ENCODE data around the gene TMEM164. TPM values are rescaled to one million over a fixed set of nuclear protein-coding genes. Genes with fewer than 3 reads are reported as not detected.

TMEM164 gene
- total RNA-seq, 2 experiments from 2014 or later = 10.9 to 11.5 TPM

DNA sequence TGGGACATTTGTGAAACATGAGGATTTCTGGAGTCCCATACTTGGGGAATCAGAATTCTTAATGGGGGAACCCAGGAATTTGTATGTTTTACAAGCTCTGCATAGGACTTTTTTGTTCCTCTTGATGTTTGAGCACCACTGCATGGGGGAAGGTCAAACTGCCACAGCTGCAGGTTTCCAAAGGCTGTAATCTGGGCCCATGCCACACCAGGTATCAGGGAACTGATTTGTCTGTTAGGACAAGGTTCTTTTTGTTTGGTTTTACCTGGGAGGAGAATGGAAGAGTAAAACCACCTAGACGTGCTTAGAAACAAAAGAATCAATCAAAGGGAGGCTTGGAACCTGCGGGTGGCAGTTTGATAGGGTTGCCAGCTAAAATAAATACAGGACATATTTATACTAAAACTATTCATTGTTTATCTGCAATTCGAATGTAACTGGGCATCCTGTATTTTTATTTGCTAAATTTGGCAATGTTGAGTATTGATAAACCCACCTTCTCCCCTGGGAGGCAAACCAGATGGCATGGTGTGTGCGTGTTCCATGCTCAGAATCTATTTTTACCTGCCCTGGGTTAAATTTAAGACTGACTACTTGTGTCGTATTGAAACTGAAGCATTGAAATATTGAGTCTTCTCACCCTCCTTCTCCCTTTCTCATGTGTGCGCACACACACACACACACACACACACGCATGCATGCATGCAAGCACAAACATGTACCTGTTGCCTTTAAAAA lies 63.7 kb downstream of the TMEM164 start:
- ChIA-PET CTCF (interaction anchor here (1.0 kb wide), 1 partner anchor 48 kb away, joined by 3 read pairs; no protein-coding TSS in a partner anchor), POLR2A (no interaction called here)
- intact Hi-C loops (cut with micrococcal nuclease) = no loop called here
- DNase-seq = no peak
- Mint-ChIP-seq H3K4me1 (ENCODE audit: low read depth) (peaks cover 2% of the 10 kb centered on the region), H3K4me3 (no peak overlapping the region), H3K9me3 (no peaks in the 10 kb centered on the region), H3K27ac (no peak overlapping the region), H3K36me3 (ENCODE audit: low read depth) (no peaks in the 10 kb centered on the region), H3K27me3 (no peaks in the 10 kb centered on the region)
- ATAC-seq = no peak
- TF ChIP-seq, protein P1, sequence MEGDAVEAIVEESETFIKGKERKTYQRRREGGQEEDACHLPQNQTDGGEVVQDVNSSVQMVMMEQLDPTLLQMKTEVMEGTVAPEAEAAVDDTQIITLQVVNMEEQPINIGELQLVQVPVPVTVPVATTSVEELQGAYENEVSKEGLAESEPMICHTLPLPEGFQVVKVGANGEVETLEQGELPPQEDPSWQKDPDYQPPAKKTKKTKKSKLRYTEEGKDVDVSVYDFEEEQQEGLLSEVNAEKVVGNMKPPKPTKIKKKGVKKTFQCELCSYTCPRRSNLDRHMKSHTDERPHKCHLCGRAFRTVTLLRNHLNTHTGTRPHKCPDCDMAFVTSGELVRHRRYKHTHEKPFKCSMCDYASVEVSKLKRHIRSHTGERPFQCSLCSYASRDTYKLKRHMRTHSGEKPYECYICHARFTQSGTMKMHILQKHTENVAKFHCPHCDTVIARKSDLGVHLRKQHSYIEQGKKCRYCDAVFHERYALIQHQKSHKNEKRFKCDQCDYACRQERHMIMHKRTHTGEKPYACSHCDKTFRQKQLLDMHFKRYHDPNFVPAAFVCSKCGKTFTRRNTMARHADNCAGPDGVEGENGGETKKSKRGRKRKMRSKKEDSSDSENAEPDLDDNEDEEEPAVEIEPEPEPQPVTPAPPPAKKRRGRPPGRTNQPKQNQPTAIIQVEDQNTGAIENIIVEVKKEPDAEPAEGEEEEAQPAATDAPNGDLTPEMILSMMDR (IDR thresholded peaks at IDR 0.05) = no peak

DNA sequence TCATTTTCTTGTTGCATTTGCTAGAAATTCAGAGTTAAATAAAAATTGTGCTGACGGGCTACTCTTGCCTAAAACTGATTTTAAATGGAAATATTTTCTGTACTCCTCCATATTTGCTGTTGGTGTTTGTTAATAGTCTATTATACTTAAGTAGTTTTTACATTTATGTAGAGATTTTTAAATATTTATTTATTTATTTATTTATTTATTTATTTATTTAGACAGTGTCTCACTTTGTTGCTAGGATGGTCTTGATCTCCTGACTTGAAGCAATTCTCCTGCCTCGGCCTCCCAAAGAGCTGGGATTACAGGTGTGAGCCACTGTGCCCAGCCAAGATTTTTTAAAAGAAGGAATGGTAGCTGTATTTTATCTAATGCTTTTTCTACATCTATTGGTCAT lies 68.1 kb downstream of the TMEM164 start:
- peaks cover 3% of the 10 kb centered on the region for H3K9me3 Mint-ChIP-seq
- CTCF ChIA-PET = no interaction called here
- intact Hi-C loops (cut with micrococcal nuclease) = no loop called here

DNA sequence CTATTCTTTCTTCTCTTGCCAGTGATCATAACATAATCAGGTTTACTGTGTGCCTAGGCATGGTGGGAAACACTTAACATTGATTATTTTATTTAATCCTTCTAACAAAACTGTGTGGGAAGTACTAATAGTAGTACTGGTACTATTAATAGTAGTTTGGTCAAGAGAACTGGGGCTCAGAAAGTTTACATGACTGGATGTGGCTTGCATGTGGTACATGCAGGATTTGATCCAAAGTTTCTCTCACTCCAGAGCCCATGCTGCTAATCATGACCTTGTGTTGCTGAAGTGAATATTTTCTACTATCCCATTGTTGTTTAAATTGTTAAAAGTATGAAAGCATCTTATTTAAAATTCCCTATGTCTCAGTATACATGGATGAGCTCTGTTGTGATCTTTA lies 78.4 kb downstream of the TMEM164 start:
- no peaks in the 10 kb centered on the region for H3K27me3 Mint-ChIP-seq
- H3K4me1 Mint-ChIP-seq (ENCODE audit: low read depth) = peaks cover 6% of the 10 kb centered on the region
- TF ChIP-seq, protein P1 (IDR thresholded peaks at IDR 0.05) = no peak
- ATAC-seq = no peak
- H3K27ac Mint-ChIP-seq = no peak overlapping the region
- ChIA-PET POLR2A (no interaction called here), CTCF (no interaction called here)
- no peak for DNase-seq
- H3K9me3 Mint-ChIP-seq = peaks cover 3% of the 10 kb centered on the region
- no peak overlapping the region for H3K4me3 Mint-ChIP-seq
- intact Hi-C loops (cut with micrococcal nuclease) = no loop called here
- H3K36me3 Mint-ChIP-seq (ENCODE audit: low read depth) = peaks cover 8% of the 10 kb centered on the region

More for the DNA sequence above, 68.1 kb downstream of the TMEM164 start:
- POLR2A ChIA-PET = no interaction called here
- H3K4me1 Mint-ChIP-seq (ENCODE audit: low read depth) = no peaks in the 10 kb centered on the region
- no peak for ATAC-seq
- no peak overlapping the region for H3K4me3 Mint-ChIP-seq
- DNase-seq = no peak
- H3K36me3 Mint-ChIP-seq (ENCODE audit: low read depth) = peaks cover 22% of the 10 kb centered on the region
- H3K27me3 Mint-ChIP-seq = no peaks in the 10 kb centered on the region
- no peak overlapping the region for H3K27ac Mint-ChIP-seq
- TF ChIP-seq, protein P1 (IDR thresholded peaks at IDR 0.05) = no peak

DNA sequence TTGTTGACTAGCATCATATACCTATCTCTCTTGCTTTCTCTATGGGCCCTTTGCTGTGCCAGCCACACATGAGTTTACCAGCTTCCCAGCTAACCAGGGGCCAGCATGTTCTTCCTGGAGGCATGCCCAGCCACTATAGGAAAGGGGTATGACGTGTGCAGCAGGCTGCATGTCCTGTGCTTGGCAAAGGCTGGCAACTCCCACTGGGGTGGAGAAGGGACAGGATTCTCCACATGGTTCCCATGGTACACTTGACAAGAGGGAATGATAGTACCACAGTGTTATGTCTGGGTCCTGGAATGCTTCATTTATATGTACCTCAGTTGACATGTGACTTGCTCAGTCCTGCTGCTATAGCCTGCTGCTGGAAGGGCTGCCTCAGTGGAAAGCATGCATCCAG lies 78.8 kb downstream of the TMEM164 start:
- Mint-ChIP-seq H3K9me3 (peaks cover under 1% of the 10 kb centered on the region), H3K4me1 (ENCODE audit: low read depth) (peaks cover 8% of the 10 kb centered on the region), H3K27ac (no peak overlapping the region), H3K27me3 (no peaks in the 10 kb centered on the region), H3K36me3 (ENCODE audit: low read depth) (peaks cover 6% of the 10 kb centered on the region), H3K4me3 (no peak overlapping the region)
- ChIA-PET CTCF (no interaction called here), POLR2A (no interaction called here)
- DNase-seq (no peak), ATAC-seq (no peak)
- TF ChIP-seq, protein P1 (IDR thresholded peaks at IDR 0.05) = no peak
- intact Hi-C loops (cut with micrococcal nuclease) = no loop called here

DNA sequence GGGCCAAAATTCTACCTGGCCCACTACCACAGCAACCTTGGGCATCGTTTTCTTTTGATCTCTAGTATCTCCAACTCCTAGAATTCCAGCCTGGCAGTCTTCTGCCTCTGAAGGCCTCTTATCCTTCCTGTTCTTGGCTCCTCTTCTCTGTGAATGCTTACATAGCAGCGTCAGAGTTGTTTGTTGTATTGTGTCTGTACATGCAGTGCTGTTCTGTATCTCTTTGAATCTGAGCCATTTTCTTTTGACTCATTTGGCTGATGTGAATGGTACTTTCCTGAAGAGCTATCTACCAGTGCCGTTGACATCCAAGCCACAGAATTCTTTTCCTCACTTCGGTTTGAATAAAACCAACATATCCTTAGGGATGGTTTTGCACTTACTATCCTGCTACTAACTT lies 79.2 kb downstream of the TMEM164 start:
- TF ChIP-seq, protein P1 (IDR thresholded peaks at IDR 0.05) = no peak
- H3K9me3 Mint-ChIP-seq = no peaks in the 10 kb centered on the region
- intact Hi-C loops (cut with micrococcal nuclease) = no loop called here
- no peak overlapping the region for H3K27ac Mint-ChIP-seq
- ATAC-seq (no peak), DNase-seq (no peak)
- no peak overlapping the region for H3K4me3 Mint-ChIP-seq
- H3K4me1 Mint-ChIP-seq (ENCODE audit: low read depth) = peaks cover 12% of the 10 kb centered on the region
- ChIA-PET CTCF (no interaction called here), POLR2A (no interaction called here)
- H3K27me3 Mint-ChIP-seq = no peaks in the 10 kb centered on the region
- H3K36me3 Mint-ChIP-seq (ENCODE audit: low read depth) = peaks cover 4% of the 10 kb centered on the region

All from activated CD8-positive, alpha-beta T cell treated with anti-CD3 and anti-CD28 coated beads for 36 hours (primary cell).